GM20431 (cell line): Measurements from ENCODE around the gene GOLGA8K.
"Not testable (repeated sequence)": the region's sequence is repeated elsewhere in the genome, so short reads cannot be mapped to it uniquely, and the experiment has no call there.

Experiments
- in situ Hi-C: fragments of 300-500 bp; cut with MseI, MboI; formaldehyde crosslinking; loops from one replicate; pipeline ENCODE4 v1.15.0; 2020; ENCODE audit warnings: low sequenced_read_pairs; ENCODE audit not compliant: unreplicated experiment

GOLGA8K gene

DNA sequence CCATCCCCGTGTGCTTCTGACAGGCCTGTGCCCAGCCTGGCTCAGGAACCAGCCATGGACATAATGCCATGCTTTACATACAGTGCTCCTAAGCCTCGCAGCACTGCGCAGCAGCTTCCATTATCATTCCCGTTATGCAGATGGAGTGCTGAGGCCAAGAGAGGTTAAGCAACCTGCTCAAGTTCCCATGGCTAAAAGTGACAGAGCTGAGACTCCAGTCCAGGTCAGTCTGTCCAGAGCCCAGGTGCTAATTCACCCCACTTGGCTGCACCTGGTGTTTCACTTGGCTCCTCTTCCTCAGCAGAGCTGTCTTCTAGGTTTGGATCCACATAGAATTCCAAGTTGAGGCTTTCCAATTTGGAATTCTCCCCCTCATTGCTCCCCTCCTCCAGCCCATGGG lies 41.4 kb downstream of the GOLGA8K start:
- in situ Hi-C loops: not testable (repeated sequence)

DNA sequence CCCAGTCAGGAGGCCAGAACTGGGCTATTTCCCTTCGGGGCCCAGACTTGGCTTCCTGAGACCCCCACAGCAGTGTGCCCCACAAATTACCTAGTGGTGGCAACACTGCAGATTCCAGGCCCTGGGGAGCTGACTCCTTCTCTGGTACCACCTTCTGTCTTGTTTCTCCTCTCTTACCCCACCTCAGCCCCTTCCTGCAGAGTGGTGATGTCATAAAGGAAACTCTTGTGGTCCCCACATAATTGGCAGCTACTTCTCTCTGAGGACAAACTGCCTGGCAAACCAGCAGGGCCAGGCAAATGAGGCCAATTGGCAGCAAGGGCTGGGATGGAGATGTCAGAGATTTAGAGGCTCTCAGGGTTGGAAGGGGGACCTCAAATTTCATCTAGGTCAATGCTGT lies 44.6 kb downstream of the GOLGA8K start:
- in situ Hi-C loops: not testable (repeated sequence)

DNA sequence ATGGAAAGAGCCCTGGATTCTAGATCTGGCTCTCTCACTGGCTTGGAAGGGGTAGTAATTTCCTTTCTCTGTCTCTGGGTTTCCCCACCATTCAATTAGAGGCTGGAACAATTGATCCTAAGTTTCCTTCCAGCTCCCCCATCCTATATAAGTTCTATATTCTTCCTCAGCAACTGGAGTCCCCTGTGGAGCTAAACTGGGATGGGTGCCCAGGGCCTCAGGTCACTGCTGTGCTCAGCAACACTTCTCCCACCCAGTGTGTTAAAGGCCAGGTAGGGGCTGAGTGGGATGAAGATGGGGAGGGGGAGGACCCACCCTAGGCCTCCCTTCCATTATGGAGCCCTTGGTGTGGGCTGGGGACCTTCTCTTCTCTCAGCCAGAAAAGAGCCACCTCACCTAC lies 46.2 kb downstream of the GOLGA8K start:
- in situ Hi-C loops: not testable (repeated sequence)

DNA sequence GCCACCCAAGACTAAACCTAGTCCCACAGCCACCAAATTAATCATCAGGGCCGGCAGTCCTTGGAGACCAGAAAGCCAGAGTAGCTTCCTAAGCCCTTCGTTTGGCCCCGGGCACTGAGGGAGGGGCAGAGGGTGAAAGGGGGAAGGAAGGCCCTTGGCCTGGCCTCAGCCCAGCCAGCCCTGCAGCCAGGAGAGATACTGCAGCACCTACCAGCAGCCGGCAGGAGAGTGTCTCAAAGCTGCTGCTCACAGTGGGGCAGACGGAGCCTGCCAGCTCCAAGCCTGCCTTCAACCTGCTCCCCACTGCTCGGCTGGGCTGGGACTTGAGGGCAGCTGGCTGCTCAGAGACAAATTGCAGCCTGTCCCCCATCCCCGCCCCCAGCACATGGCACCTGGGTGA lies 50.3 kb downstream of the GOLGA8K start:
- in situ Hi-C loops: not testable (repeated sequence)

DNA sequence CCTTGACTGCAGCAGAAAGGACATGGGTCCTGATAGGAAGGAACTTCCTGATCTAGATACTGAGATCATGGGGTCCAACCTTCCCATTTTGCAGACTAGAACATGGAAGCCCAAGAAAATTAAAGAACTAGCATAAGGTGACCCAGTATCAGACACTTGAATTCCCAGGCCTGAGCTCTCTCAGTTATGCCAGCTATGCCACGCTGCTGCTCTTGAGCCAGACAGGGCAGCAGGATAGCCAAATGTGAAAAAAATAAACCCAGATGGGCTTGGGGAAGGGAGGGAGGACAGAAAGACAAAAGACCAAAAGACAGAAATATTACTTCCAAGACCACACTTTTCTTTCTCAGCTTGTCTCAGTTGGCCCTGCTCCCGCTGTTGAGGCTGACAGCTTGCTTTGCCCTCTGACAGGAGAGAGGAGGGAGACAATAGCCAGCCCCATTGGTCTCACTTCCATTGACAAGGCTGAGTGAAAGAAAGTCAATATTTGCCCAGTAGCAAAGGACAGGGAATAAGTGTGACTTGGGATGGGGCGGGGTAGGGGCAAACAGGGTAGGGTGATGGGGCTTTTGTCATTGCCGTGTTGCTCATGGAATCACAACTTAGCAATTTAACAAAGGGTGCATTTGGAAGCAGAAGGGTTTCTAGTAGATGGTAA lies 52.4 kb downstream of the GOLGA8K start:
- in situ Hi-C loops: not testable (repeated sequence)

DNA sequence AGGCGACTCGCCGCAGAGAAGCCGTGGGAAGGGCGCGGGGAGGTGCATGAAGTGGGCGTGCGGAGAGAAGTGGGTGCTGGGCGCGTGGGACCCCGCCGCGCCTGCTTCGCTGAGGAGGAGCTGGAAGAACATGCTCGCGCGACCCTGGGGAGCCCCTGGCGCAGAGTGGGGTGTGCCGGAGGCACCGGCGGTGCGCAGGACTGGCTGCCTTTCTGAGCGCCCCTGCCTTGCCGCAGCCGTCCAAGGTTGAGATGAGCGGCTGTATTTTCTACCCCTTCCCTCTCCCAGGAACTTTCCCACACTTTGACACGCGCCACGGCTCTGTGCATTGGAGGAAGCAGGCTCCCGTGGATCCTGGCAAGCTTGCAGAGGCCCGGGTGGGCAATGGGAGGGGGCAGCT lies 56.1 kb downstream of the GOLGA8K start:
- in situ Hi-C loops: not testable (repeated sequence)

DNA sequence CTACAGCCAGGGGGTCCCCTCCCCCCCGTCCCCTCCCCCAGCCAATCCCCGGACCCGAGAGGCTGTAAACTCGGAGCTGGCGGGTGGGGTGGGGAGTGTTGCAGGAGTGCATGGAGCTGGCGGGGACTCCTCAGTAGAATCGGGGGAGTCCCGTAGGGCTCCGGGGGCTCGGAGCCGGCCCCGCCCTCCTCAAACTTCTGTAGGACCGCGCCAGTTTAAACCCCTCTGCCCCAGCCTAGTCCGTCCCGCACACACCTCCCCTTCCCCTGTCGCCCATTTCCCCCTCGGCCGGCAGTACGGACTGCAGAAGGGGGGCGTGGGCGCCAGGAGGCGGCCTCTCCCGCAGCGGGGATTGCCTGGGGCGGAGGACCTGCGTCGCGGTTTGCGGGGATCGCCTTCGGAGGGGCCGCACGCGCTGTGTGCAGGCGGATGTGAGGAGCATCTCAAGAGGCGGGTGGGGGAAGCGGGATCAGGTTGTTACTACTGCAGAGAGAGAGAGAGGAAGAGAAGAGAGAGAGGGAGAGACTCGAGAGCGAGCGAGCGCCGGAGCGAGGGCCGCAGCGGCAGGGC lies 57.0 kb downstream of the GOLGA8K start:
- in situ Hi-C loops: not testable (repeated sequence)

DNA sequence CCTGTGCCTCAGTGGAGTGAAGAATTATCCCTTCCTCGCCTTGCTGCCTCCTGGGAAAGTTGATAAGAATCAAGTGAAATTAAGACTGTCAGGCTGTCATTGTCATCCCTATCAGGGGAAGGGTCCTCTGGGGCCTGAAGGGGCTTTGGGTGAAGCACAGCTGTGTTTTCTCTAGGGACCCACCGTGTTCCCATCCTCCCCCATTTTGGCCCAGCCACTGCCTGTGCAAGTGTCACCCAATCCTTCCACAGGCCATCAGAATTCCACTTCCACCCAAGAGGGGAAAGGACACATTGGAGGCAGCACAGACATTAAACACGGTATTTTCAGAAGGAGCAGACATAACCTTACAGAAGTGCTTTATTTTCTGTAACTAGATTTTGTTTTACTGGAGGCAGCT lies 59.2 kb downstream of the GOLGA8K start:
- in situ Hi-C loops: not testable (repeated sequence)
